HCT116 (cell line): Measurements from ENCODE around the gene CXCL5. TPM values are rescaled to one million over a fixed set of nuclear protein-coding genes. Genes with fewer than 3 reads are reported as not detected.
A peak's percentile ranks its signal among the peaks of the same experiment; 100 is the strongest.

Source experiments
- ATAC-seq: fragments of 200-7000 bp; cut with Tn5 transposase; 2 replicates; pipeline ENCODE4 v1.9.1; 2020; ENCODE audit warnings: mild to moderate bottlenecking, moderate library complexity
- BruUV-seq: library from RNA; stranded (reverse); fragments of 400-500 nt; replicated peaks from 2 replicates; lab custom pipeline; 2021; lab: Mats Ljungman, UMichigan
- CTCF ChIA-PET: fragments of 300-600 bp; sonication (Branson Sonifier 250); formaldehyde crosslinking; loops from one replicate; lab custom pipeline; 2021; ENCODE audit warnings: antibody characterized with exemption; lab: Charles Lee
- POLR2A ChIA-PET: fragments of 300-600, 350-600 bp; sonication (Branson Sonifier 250); formaldehyde crosslinking; loops from one replicate; lab custom pipeline; 2021; ENCODE audit warnings: antibody characterized with exemption; lab: Charles Lee
- RAD21 ChIA-PET, 2 experiments: fragments of 300-600 bp; sonication (Branson Sonifier 250); formaldehyde crosslinking; loops; one replicate each; lab custom pipeline; 2023; ENCODE audit warnings: low total read pairs in 2 of 2; ENCODE audit not compliant: uncharacterized antibody in 2 of 2, unreplicated experiment in 2 of 2, low non-redundant PET in 1 of 2; lab: Charles Lee
- DNase-seq: peaks from one replicate; pipeline ENCODE4 v3.0.0-alpha.2; 2010; ENCODE audit warnings: low read depth, low spot score
- H2AFZ ChIP-seq: fragments of 200-600 bp; shearing (Covaris generic), sonication (generic); 2 replicates; pipeline ENCODE4 v1.6.1; 2017; ENCODE audit warnings: low read depth, mixed run types, mixed read lengths, antibody characterized with exemption, low read length; ENCODE audit not compliant: poor library complexity, severe bottlenecking
- H3K27ac ChIP-seq: 2 replicates; pipeline ENCODE4 v1.5.1; 2012; ENCODE audit warnings: low read depth, low read length
- H3K27me3 ChIP-seq: fragments of 200-600 bp; sonication (generic); 2 replicates; pipeline ENCODE4 v1.6.1; 2016; ENCODE audit warnings: mixed run types, low read length, mixed read lengths; ENCODE audit not compliant: insufficient read depth
- H3K36me3 ChIP-seq, 2 experiments: fragments of 200-500 bp in 1 of 2; fragments of 200-600 bp in 1 of 2; sonication (Bioruptor generic) in 1 of 2; sonication (generic) in 1 of 2; 2 replicates each; pipeline versions ENCODE4 v1.5.1 to v1.6.1; 2014 to 2016; ENCODE audit warnings: low read length in 2 of 2, inconsistent platforms in 1 of 2, mixed read lengths in 1 of 2, mixed run types in 1 of 2; ENCODE audit not compliant: insufficient read depth in 2 of 2, control insufficient read depth in 1 of 2
- H3K4me1 ChIP-seq, 2 experiments: fragments of 200-600 bp in 1 of 2; sonication (generic) in 1 of 2; 2 replicates each; pipeline versions ENCODE4 v1.5.1 to v1.6.1; 2012 to 2017; ENCODE audit warnings: low read length in 2 of 2, inconsistent platforms in 1 of 2, mild to moderate bottlenecking in 1 of 2, mixed read lengths in 1 of 2, mixed run types in 1 of 2, moderate library complexity in 1 of 2; ENCODE audit not compliant: insufficient read depth in 2 of 2, control insufficient read depth in 1 of 2
- H3K4me2 ChIP-seq: fragments of 200-600 bp; sonication (generic); 2 replicates; pipeline ENCODE4 v1.6.1; 2017; ENCODE audit warnings: mixed run types, low read length, mixed read lengths
- H3K4me3 ChIP-seq, 2 experiments: fragments of 200-600 bp in 1 of 2; sonication (generic) in 1 of 2; replicated peaks in 1 of 2; 2 replicates each; pipeline ENCODE4 v1.5.1; 2011 to 2016; ENCODE audit warnings: low read length in 2 of 2, control low read depth in 1 of 2, low read depth in 1 of 2, mild to moderate bottlenecking in 1 of 2, mixed read lengths in 1 of 2, mixed run types in 1 of 2
- H3K79me2 ChIP-seq: fragments of 200-600 bp; sonication (generic); 2 replicates; pipeline ENCODE4 v1.6.1; 2017; ENCODE audit warnings: mild to moderate bottlenecking, mixed run types, low read length, moderate library complexity, mixed read lengths; ENCODE audit not compliant: insufficient read depth
- H3K9ac ChIP-seq: fragments of 200-600 bp; sonication (generic); 2 replicates; pipeline ENCODE4 v1.6.1; 2016; ENCODE audit warnings: low read length, mixed read lengths
- H3K9me2 ChIP-seq: fragments of 200-600 bp; sonication (generic), shearing (Covaris generic); 2 replicates; pipeline ENCODE4 v1.6.1; 2017; ENCODE audit warnings: mixed run types, mild to moderate bottlenecking, moderate library complexity; ENCODE audit not compliant: insufficient read depth
- H3K9me3 ChIP-seq, 2 experiments: fragments of 200-500 bp in 1 of 2; fragments of 200-600 bp in 1 of 2; sonication (Bioruptor generic) in 1 of 2; sonication (generic) in 1 of 2; 2 replicates each; pipeline ENCODE4 v1.6.1; 2014 to 2017; ENCODE audit warnings: low read length in 2 of 2, mixed read lengths in 2 of 2, inconsistent platforms in 1 of 2, low read depth in 1 of 2, mild to moderate bottlenecking in 1 of 2, mixed run types in 1 of 2, moderate library complexity in 1 of 2; ENCODE audit not compliant: control insufficient read depth in 1 of 2, insufficient read depth in 1 of 2
- H4K20me1 ChIP-seq: fragments of 200-600 bp; sonication (generic), shearing (Covaris generic); 2 replicates; pipeline ENCODE4 v1.6.1; 2017; ENCODE audit warnings: mixed run types, mild to moderate bottlenecking, moderate library complexity; ENCODE audit not compliant: insufficient read depth
- CBX3 ChIP-seq: IDR thresholded peaks from 2 replicates; pipeline ENCODE4 v1.6.1; 2012; ENCODE audit warnings: low read depth
- EZH2 ChIP-seq: fragments of 200-600 bp; sonication (generic); IDR thresholded peaks from 2 replicates; pipeline ENCODE4 v1.6.1; 2017; ENCODE audit warnings: antibody characterized with exemption, mixed run types
- FOSL1 ChIP-seq: IDR thresholded peaks from 2 replicates; pipeline ENCODE4 v1.6.1; 2012; ENCODE audit warnings: low read depth
- RAD21 ChIP-seq: IDR thresholded peaks from 2 replicates; pipeline ENCODE4 v1.6.1; 2012; ENCODE audit warnings: low read depth, mild to moderate bottlenecking
- TCF7L2 ChIP-seq: IDR thresholded peaks from 2 replicates; pipeline ENCODE4 v1.7.0; 2011; ENCODE audit warnings: borderline replicate concordance, inconsistent platforms; ENCODE audit not compliant: insufficient read depth, insufficient read length; ENCODE audit errors: extremely low read depth
- YY1 ChIP-seq: IDR thresholded peaks from 2 replicates; pipeline ENCODE4 v1.6.1; 2011; ENCODE audit warnings: low read length, low read depth, moderate library complexity, mild to moderate bottlenecking; ENCODE audit not compliant: insufficient replicate concordance; ENCODE audit errors: extremely low read depth
- ZBTB33 ChIP-seq: IDR thresholded peaks from 2 replicates; pipeline ENCODE4 v1.6.1; 2011; ENCODE audit warnings: mild to moderate bottlenecking, low read length, moderate library complexity; ENCODE audit not compliant: insufficient replicate concordance; ENCODE audit errors: extremely low read depth
- ZNF274 ChIP-seq: fragments of 200-500 bp; sonication (Bioruptor generic); IDR thresholded peaks from 2 replicates; pipeline ENCODE4 v1.6.1; 2014; ENCODE audit warnings: mild to moderate bottlenecking, low read depth, low read length, inconsistent platforms
- intact Hi-C: fragments of 100-400 bp; cut with micrococcal nuclease; formaldehyde crosslinking; loops from 2 replicates; pipeline ENCODE4 v1.10.0; 2022
- total RNA-seq: library from RNA; stranded (reverse); gene quantifications from one replicate; pipeline ENCODE4 v1.2.1, GENCODE V29; 2021; ENCODE audit not compliant: unreplicated experiment

The CXCL5 gene
- total RNA-seq, 1 experiment from 2014 or later = not detected

GRCh38 chr4:74037076-74037955, 38.8 kb upstream of the CXCL5 start:
- Histone ChIP-seq H3K36me3 (no peaks in the 10 kb centered on the region), H3K9me2 (no peaks in the 10 kb centered on the region), H3K9me3 (no peaks in the 10 kb centered on the region), H4K20me1 (no peaks in the 10 kb centered on the region), H3K4me3 (peak overlapping the region; percentile 73 to 78), H3K27me3 (no peaks in the 10 kb centered on the region), H3K27ac (no peak overlapping the region), H2AFZ (peak overlapping the region; percentile 63), H3K79me2 (no peaks in the 10 kb centered on the region), H3K4me2 (peak overlapping the region; percentile 95), H3K9ac (peak overlapping the region; percentile 61; the same call in 1 of the 2 replicates), H3K4me1 (peaks cover 0 to 12% of the 10 kb centered on the region in 2 experiments; a peak in 2 of 4 replicates)
- DNase-seq (no peak), ATAC-seq (no peak)
- intact Hi-C loops = loop anchor here (5.0 to 10.0 kb wide), 3 partner anchors 277 to 363 kb away; no protein-coding TSS in a partner anchor
- ChIA-PET POLR2A (interaction anchor here (2.0 kb wide), 1 partner anchor 72 kb away, joined by 6 read pairs; no protein-coding TSS in a partner anchor), RAD21 (no interaction called here), CTCF (interaction anchor here (1.2 to 1.7 kb wide), 3 partner anchors 19 to 72 kb away, joined by 3 to 7 read pairs (median 5); no protein-coding TSS in a partner anchor)
- BruUV-seq = TSS peak; percentile 82
- no peak for TF ChIP-seq YY1
- no peak for TF ChIP-seq EZH2
- TF ChIP-seq ZBTB33 = no peak
- TF ChIP-seq TCF7L2 = no peak
- no peak for TF ChIP-seq CBX3
- TF ChIP-seq FOSL1 = no peak
- no peak for TF ChIP-seq RAD21
- TF ChIP-seq ZNF274 = no peak
